CD14-positive monocyte (primary cell): Measurements from ENCODE around the gene TSBP1. TPM values are rescaled to one million over a fixed set of nuclear protein-coding genes. Genes with fewer than 3 reads are reported as not detected.
A peak's percentile ranks its signal among the peaks of the same experiment; 100 is the strongest.

ENCODE experiments used
- DNase-seq, 3 donors: peaks; one replicate each; pipeline ENCODE4 v3.0.0-alpha.2; 2011 to 2022
- H2AFZ ChIP-seq: 2 replicates; pipeline ENCODE4 v1.6.0; 2012; ENCODE audit warnings: mild to moderate bottlenecking, low read depth, low read length, inconsistent platforms; ENCODE audit not compliant: insufficient read depth, poor library complexity, severe bottlenecking
- H3K27ac ChIP-seq, 2 donors: 1 replicate in 1 of 2; 2 replicates in 1 of 2; pipeline ENCODE4 v1.5.1; 2012 to 2013; ENCODE audit warnings: low read length in 2 of 2, control low read depth in 1 of 2, inconsistent platforms in 1 of 2, low read depth in 1 of 2, mild to moderate bottlenecking in 1 of 2
- H3K27me3 ChIP-seq, 2 donors: one replicate each; pipeline versions ENCODE4 v1.6.0 to v1.6.1; 2011 to 2013; ENCODE audit warnings: low read length in 2 of 2; ENCODE audit not compliant: control insufficient read depth in 2 of 2, insufficient read depth in 2 of 2
- H3K36me3 ChIP-seq, 2 donors: replicated peaks in 1 of 2; 1 replicate in 1 of 2; 2 replicates in 1 of 2; pipeline versions ENCODE4 v1.5.1 to v1.6.1; 2012 to 2013; ENCODE audit warnings: low read length in 2 of 2, control low read depth in 1 of 2, inconsistent platforms in 1 of 2, mild to moderate bottlenecking in 1 of 2; ENCODE audit not compliant: insufficient read depth in 2 of 2, control insufficient read depth in 1 of 2
- H3K4me1 ChIP-seq, 2 donors: 1 replicate in 1 of 2; 2 replicates in 1 of 2; pipeline versions ENCODE4 v1.5.1 to v1.6.1; 2012 to 2013; ENCODE audit warnings: low read length in 2 of 2, control low read depth in 1 of 2, inconsistent platforms in 1 of 2, mild to moderate bottlenecking in 1 of 2, moderate library complexity in 1 of 2; ENCODE audit not compliant: insufficient read depth in 2 of 2, control insufficient read depth in 1 of 2
- H3K4me2 ChIP-seq: replicated peaks from 2 replicates; pipeline ENCODE3; 2012; ENCODE audit warnings: low read length, moderate library complexity, mild to moderate bottlenecking; ENCODE audit not compliant: poor library complexity, severe bottlenecking; ENCODE audit errors: extremely low read depth
- H3K4me3 ChIP-seq, 3 experiments: fragments of 200-600 bp in 1 of 3; sonication (generic) in 1 of 3; replicated peaks in 1 of 3; 1 replicate in 2 of 3; 2 replicates in 1 of 3; pipeline ENCODE4 v1.5.1; 2011 to 2013; ENCODE audit warnings: low read length in 3 of 3, mild to moderate bottlenecking in 3 of 3, control low read depth in 2 of 3, low read depth in 2 of 3, inconsistent platforms in 1 of 3, moderate library complexity in 1 of 3
- H3K79me2 ChIP-seq: 2 replicates; pipeline ENCODE4 v1.6.0; 2012; ENCODE audit warnings: mild to moderate bottlenecking, control low read depth, inconsistent platforms, low read length, moderate library complexity; ENCODE audit not compliant: insufficient read depth
- H3K9ac ChIP-seq: 2 replicates; pipeline ENCODE4 v1.6.0; 2017; ENCODE audit warnings: low read length, mild to moderate bottlenecking; ENCODE audit not compliant: insufficient read depth, poor library complexity, severe bottlenecking
- H3K9me3 ChIP-seq, 2 donors: replicated peaks in 1 of 2; 1 replicate in 1 of 2; 2 replicates in 1 of 2; pipeline versions ENCODE4 v1.5.1 to v1.6.1; 2012 to 2013; ENCODE audit warnings: low read length in 2 of 2, control low read depth in 1 of 2; ENCODE audit not compliant: control insufficient read depth in 1 of 2, insufficient read depth in 1 of 2
- H4K20me1 ChIP-seq: 2 replicates; pipeline ENCODE4 v1.6.0; 2012; ENCODE audit warnings: mild to moderate bottlenecking, low read length, control low read depth, moderate library complexity; ENCODE audit not compliant: insufficient read depth
- H3K27ac Mint-ChIP-seq, 7 donors: one replicate each; pipeline ENCODE4 v1.8.0; 2020; ENCODE audit warnings: mild to moderate bottlenecking in 7 of 7, mixed read lengths in 7 of 7, moderate library complexity in 6 of 7, inconsistent platforms in 2 of 7
- H3K27me3 Mint-ChIP-seq, 3 donors: one replicate each; pipeline ENCODE4 v1.8.0; 2021 to 2022; ENCODE audit warnings: low read depth in 3 of 3, mild to moderate bottlenecking in 3 of 3, mixed read lengths in 3 of 3, moderate library complexity in 3 of 3, inconsistent platforms in 1 of 3
- H3K36me3 Mint-ChIP-seq, 2 donors: one replicate each; pipeline ENCODE4 v1.8.0; 2020; ENCODE audit warnings: mixed read lengths in 2 of 2, inconsistent platforms in 1 of 2, mild to moderate bottlenecking in 1 of 2
- H3K4me1 Mint-ChIP-seq: one replicate; pipeline ENCODE4 v1.8.0; 2020; ENCODE audit warnings: mild to moderate bottlenecking, mixed read lengths
- H3K4me3 Mint-ChIP-seq, 2 donors: one replicate each; pipeline ENCODE4 v1.8.0; 2020; ENCODE audit warnings: mild to moderate bottlenecking in 2 of 2, mixed read lengths in 2 of 2, moderate library complexity in 1 of 2
- H3K9me3 Mint-ChIP-seq, 7 donors: one replicate each; pipeline ENCODE4 v1.8.0; 2020 to 2022; ENCODE audit warnings: mixed read lengths in 7 of 7, mild to moderate bottlenecking in 6 of 7, moderate library complexity in 6 of 7, inconsistent platforms in 2 of 7
- CTCF ChIP-seq: fragments of 200-600 bp; IDR thresholded peaks from one replicate; pipeline ENCODE4 v1.8.0; 2022; ENCODE audit warnings: antibody characterized with exemption, mild to moderate bottlenecking
- WGBS: methylation state at CpG from one replicate; pipeline ENCODE4 v1.1.5; 2013; ENCODE audit warnings: missing lambda C conversion rate; ENCODE audit not compliant: insufficient coverage; 5-methylcytosine and 5-hydroxymethylcytosine counted together
- intact Hi-C, 2 donors: fragments of 100-400 bp; cut with micrococcal nuclease; formaldehyde crosslinking; loops; one replicate each; pipeline versions ENCODE4 v1.15.0 to v1.15.1; 2023
- polyA plus RNA-seq, 3 donors: library from polyadenylated mRNA; depleted of rRNA in 1 of 3; unstranded in 2 of 3; stranded (reverse) in 1 of 3; fragments of 300-500 nt in 2 of 3; fragments of >200 nt in 1 of 3; fragmentation: Illumina TruSeq in 2 of 3; gene quantifications; 1 replicate in 2 of 3; 2 replicates in 1 of 3; pipeline ENCODE4 v1.2.3, GENCODE V29; 2012 to 2021

The TSBP1 gene
- polyA plus RNA-seq, 3 donors = not detected

DNA sequence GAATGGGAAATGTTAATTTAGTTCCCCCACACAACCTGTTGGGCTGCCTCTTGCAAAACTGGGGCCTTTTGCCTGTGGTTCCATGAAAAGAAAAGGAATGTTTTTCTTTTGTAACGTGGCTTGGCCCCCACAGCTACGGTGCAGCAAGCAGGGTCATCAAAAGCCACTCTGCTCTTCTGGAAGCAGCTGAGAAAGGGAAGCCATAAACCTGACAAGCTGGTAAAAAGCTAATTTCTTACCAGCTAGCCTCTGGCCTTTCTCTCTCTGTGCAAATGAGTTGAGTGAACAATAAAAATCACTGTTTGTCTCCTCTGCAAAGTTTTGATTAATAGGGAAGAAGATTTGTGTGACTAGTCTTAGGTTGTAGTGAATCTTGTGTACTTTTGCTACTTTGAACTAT is 124.3 kb downstream of the TSBP1 start:
- no peak for TF ChIP-seq CTCF
- no peak overlapping the region for H3K27ac Mint-ChIP-seq

GRCh38 chr6:32244946-32245398 is 126.7 kb downstream of the TSBP1 start:
- peak overlapping the region in 1 of 3 experiments; percentile 24 for H3K4me3 ChIP-seq

More for the DNA sequence above, 124.3 kb downstream of the TSBP1 start:
- no peak overlapping the region for H3K27ac ChIP-seq
- H3K9me3 ChIP-seq = peaks cover 3 to 4% of the 10 kb centered on the region in 2 donors
- no peak overlapping the region for H3K9ac ChIP-seq
- H3K4me3 Mint-ChIP-seq = no peak overlapping the region
- H3K4me1 ChIP-seq = peaks cover 8% of the 10 kb centered on the region in 2 donors
- no peaks in the 10 kb centered on the region for H3K79me2 ChIP-seq
- H3K27me3 Mint-ChIP-seq = peaks cover 0 to 6% (median 4%) of the 10 kb centered on the region in 3 donors
- H3K4me1 Mint-ChIP-seq = peaks cover 12% of the 10 kb centered on the region
- no peak overlapping the region for H3K4me2 ChIP-seq
- no peaks in the 10 kb centered on the region for H3K36me3 ChIP-seq
- H4K20me1 ChIP-seq = no peaks in the 10 kb centered on the region
- H3K9me3 Mint-ChIP-seq = peaks cover 1 to 9% (median 6%) of the 10 kb centered on the region in 7 donors
- WGBS = 40% methylated on average over 1 of the region's 2 CpGs
- no peak overlapping the region for H2AFZ ChIP-seq
- no peak overlapping the region for H3K4me3 ChIP-seq
- DNase-seq = no peak
- intact Hi-C loops = loop anchor here in 1 of 2 donors (10.0 kb wide), 2 partner anchors 167 to 547 kb away; no protein-coding TSS in a partner anchor
- H3K27me3 ChIP-seq = no peaks in the 10 kb centered on the region
- no peaks in the 10 kb centered on the region for H3K36me3 Mint-ChIP-seq

More at GRCh38 chr6:32244946-32245398, 126.7 kb downstream of the TSBP1 start:
- H3K4me3 Mint-ChIP-seq = peak overlapping the region in 1 of 2 donors; percentile 77
- H3K4me1 Mint-ChIP-seq = peaks cover 9% of the 10 kb centered on the region
- H3K27ac Mint-ChIP-seq = peak overlapping the region in 1 of 7 donors; percentile 44
- no CpG with 5 or more reads among the region's 14 CpGs for WGBS
- H3K27me3 ChIP-seq = no peaks in the 10 kb centered on the region
- peaks cover 3 to 4% of the 10 kb centered on the region in 2 donors for H3K9me3 ChIP-seq
- peak; percentile 55 to 77 (median 61) for DNase-seq
- peaks cover 3 to 14% (median 6%) of the 10 kb centered on the region in 7 donors for H3K9me3 Mint-ChIP-seq
- peaks cover 8% of the 10 kb centered on the region in 2 donors for H3K4me1 ChIP-seq
- no peaks in the 10 kb centered on the region for H3K36me3 ChIP-seq
- H3K36me3 Mint-ChIP-seq = no peaks in the 10 kb centered on the region
- peak overlapping the region; percentile 61 for H2AFZ ChIP-seq
- H3K27me3 Mint-ChIP-seq = peaks cover 2 to 7% (median 4%) of the 10 kb centered on the region in 3 donors
- peak overlapping the region; percentile 41 for H3K4me2 ChIP-seq
- H4K20me1 ChIP-seq = no peaks in the 10 kb centered on the region
- TF ChIP-seq CTCF = peak; percentile 92
- H3K9ac ChIP-seq = no peak overlapping the region
- H3K27ac ChIP-seq = no peak overlapping the region
- intact Hi-C loops = loop anchor here in 1 of 2 donors (10.0 kb wide), 2 partner anchors 170 to 550 kb away; no protein-coding TSS in a partner anchor
- no peaks in the 10 kb centered on the region for H3K79me2 ChIP-seq
